SK-MEL-5 (cell line): Measurements from ENCODE around the gene ACMSD. TPM values are rescaled to one million over a fixed set of nuclear protein-coding genes. Genes with fewer than 3 reads are reported as not detected.
"Not testable (repeated sequence)": the region's sequence is repeated elsewhere in the genome, so short reads cannot be mapped to it uniquely, and the experiment has no call there.

Experiments used
- DNase-seq: peaks from one replicate; pipeline ENCODE4 v3.0.0-alpha.2; 2016; ENCODE audit warnings: low read depth, low spot score
- in situ Hi-C: cut with HindIII; loops from 2 replicates; pipeline ENCODE4 v1.10.0; 2016; ENCODE audit warnings: low sequenced_read_pairs, high pct_unique_total_duplicates, low pct_unique_long_range_greater_than_20kb
- polyA plus RNA-seq, 2 experiments: library from polyadenylated mRNA; depleted of rRNA; stranded (reverse); fragments of >200 nt; gene quantifications; 2 replicates each; pipeline ENCODE4 v1.2.3, GENCODE V29; 2015
- total RNA-seq: library from RNA; depleted of rRNA; stranded (reverse); fragments of >200 nt; shearing (Covaris generic); gene quantifications from 2 replicates; pipeline ENCODE4 v1.2.3, GENCODE V29; 2014; rRNA removed

ACMSD gene
- not detected in 2 replicates for total RNA-seq
- polyA plus RNA-seq (2015; cell fraction: cytosol; rRNA removed), result not detected in 2 replicates
- not detected in 2 replicates for polyA plus RNA-seq (2015; cell fraction: nucleus; rRNA removed)

DNA sequence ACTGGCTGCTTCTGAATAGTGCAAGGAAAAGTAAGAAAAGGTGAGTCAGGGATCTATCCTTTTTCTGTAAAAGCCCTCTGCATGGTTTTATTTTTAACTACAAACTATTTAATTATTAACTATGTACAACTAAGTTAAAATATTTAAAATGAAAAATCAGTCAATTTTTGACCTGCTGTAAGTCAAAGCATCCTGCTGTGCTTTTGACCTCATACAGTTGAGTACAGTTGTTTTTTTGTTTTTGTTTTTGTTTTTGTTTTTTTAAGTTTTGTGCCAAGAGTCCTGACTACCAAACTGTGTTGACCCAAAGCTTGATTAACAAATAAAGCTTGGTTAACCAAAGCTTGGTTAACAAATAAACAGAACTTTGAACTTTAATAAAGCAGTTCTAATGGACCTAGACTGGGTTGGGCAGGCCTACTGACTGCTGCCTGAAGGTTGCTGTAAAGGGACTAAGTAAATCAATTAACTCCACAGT lies at the start of gene ACMSD:
TSS of gene ACMSD (plus strand) at position 474 of the 478 bp plus-strand sequence. CDS start 67 bp downstream, outside the sequence.
- in situ Hi-C loops, result no loop called here
- no peak for DNase-seq

DNA sequence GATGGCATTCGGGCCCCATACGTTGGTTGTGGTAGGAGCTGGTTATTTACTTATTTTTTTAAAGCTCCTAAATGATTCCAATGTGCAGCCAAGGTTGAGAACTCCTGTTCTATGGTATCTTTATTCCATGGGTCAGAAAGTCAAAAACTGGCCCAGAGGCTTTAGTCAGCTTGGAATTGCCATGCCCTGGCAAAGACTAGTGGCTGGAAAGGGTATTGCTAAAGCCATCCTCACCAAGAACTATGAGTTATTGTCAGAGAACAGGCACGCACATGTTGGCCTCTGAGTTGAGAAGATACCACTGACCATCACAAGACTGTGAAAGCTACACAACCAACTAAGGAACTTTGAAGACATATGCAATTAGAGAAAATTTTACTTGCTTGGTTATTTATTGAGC lies 47.9 kb upstream of the ACMSD start:
- in situ Hi-C loops, result loop anchor here (25.0 kb wide), 1 partner anchor 353 kb away; no protein-coding TSS in a partner anchor
- DNase-seq, result peak; percentile 56

DNA sequence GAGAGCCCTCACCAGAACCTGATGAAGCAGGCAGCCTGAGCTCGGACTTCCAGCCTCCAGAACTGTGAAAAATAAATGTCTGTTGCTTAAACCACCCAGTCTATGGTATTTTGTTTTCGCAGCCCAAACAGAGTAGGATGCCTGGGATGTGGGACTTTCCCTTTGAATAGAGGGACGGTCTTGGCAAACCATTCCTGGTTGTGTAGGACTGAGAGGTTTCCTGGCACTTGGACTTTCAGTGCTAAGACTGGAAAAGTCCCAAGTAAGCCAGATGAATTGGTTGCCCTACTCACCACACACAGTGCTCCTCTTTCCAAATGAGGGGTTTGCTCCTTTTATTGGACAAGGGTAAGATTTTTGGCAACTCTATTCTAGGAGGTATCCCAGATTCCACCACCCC lies 46.8 kb upstream of the ACMSD start:
- in situ Hi-C loops, result loop anchor here (25.0 kb wide), 1 partner anchor 354 kb away; no protein-coding TSS in a partner anchor
- no peak for DNase-seq

DNA sequence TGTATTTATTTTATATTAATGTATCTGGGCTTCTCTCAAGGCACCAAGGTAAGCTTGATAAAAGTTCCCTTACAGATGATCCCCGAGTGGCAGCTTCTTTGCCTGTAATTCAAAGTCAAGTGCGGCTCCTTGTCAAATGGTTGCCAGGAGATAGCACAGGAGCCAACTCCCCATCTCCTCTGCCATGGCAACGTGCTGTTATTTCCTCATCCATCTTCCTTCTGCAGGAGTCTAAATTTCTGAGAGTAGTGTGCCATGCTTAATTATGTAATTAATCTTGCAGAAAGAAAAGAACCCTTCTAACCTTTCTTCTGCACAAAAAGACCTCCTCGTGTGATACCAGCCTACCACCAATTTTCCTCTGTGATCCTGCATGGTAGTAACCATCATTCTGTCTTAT lies 46.2 kb upstream of the ACMSD start:
- DNase-seq, result no peak
- in situ Hi-C loops, result loop anchor here (25.0 kb wide), 1 partner anchor 355 kb away; no protein-coding TSS in a partner anchor

DNA sequence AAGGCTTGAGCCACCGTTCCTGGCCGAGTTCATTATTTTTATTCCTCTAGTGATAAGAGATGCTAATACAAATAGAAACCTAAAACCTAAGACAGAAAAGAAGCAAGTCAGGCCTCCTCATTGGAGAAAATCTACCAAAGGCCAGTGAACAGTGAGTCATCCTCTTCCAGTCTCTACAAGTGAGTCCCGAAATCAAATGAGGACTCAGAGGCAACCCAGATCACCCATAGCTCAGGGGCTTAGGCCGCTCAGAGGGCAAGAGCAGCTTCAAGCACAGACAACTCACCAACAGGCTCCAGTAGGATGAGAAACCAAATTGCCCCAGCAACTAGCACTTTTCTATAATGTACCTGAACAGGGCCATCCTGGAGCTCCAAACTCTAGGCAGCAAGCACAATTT lies 42.7 kb upstream of the ACMSD start:
- in situ Hi-C loops, result loop anchor here (25.0 kb wide), 1 partner anchor 358 kb away; no protein-coding TSS in a partner anchor
- no peak for DNase-seq

DNA sequence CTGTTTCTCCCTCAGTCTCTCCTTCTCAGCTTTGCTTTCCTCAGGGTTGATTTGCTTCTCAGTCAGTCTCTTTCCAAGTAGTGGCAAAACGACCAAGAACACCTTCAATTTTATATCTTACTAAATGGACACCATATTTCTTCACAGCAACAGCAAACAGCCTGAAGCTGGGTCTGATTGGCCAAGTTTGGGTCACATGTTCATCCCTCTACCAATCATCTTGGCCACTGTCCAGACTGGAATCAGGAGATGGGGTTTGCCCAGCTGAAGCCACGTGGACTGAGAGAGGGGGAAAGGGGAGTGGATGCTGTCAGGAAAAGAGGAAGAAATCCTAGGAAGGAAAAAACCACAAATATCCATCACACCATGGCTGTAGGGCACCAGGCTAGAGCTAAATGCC lies 42.0 kb upstream of the ACMSD start:
- in situ Hi-C loops, result loop anchor here (25.0 kb wide), 1 partner anchor 359 kb away; no protein-coding TSS in a partner anchor
- DNase-seq, result peak; percentile 22

DNA sequence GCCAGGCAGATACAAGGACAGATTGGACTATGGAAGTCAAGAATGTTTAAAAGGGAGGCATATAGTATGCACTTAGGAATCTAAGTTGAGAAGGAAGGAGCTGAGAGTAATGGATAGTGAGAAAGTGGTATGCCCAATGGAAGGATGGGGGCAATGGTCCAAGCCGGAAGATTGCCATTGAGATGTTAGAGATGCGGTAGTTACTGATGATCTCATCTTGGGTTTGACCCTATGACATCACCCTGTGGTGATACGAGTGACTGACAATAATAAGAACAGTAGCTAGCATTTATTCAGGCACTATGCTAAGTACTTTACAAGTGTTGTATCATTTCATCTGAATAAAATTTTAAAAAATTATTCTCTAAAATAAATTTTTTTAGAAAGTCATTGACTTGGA lies 38.5 kb upstream of the ACMSD start:
- no peak for DNase-seq
- in situ Hi-C loops, result loop anchor here (25.0 kb wide), 1 partner anchor 363 kb away; no protein-coding TSS in a partner anchor

DNA sequence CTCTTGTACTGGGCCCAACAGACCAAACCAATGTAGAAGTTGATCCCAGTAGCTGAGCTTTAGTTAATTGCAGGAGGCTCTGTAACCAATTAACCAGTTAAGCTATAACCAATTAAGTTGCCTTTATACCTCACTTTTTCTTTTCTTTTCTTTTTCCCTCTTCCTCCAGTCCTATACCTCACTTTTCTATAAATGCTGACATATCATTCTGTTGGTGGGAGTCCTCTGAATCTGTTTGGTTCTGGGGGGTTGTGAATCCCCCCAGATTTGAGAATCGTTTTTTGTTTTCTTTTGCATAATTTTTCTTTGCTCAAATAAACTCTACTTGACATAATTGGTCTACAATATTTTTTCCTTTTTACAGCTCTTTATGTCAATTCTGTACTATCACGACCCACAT lies 38.1 kb upstream of the ACMSD start:
- in situ Hi-C loops, result no loop called here

DNA sequence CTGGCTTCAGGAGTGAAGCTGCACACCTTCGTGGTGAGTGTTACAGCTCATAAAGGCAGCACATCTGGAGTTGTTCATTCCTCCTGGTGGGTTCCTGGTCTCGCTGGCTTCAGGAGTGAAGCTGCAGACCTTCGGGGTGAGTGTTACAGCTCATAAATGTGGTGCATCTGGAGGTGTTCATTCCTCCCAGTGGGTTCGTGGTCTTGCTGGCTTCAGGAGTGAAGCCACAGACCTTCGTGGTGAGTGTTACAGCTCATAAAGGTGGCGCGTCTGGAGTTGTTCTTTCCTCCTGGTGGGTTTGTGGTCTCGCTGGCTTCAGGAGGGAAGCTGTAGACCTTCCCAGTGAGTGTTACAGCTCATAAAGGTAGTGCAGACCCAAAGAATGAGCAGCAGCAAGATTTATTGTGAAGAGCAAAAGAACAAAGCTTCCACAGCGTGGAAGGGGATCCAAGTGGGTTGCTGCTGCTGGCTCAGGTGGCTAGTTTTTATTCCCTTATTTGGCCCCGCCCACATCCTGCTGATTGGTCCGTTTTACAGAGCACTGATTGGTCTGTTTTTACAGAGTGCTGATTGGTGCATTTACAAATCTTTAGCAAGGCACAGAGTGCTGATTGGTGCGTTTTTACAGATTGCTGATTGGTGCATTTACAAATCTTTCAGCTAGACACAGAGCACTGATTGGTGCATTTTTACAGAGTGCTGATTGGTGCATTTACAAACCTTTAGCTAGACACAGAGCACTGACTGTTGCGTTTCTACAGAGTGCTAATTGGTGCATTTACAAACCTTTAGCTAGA lies 34.6 kb upstream of the ACMSD start:
- in situ Hi-C loops, DNase-seq: not testable (repeated sequence)

More for the DNA sequence above, 38.1 kb upstream of the ACMSD start:
- no peak for DNase-seq

DNA sequence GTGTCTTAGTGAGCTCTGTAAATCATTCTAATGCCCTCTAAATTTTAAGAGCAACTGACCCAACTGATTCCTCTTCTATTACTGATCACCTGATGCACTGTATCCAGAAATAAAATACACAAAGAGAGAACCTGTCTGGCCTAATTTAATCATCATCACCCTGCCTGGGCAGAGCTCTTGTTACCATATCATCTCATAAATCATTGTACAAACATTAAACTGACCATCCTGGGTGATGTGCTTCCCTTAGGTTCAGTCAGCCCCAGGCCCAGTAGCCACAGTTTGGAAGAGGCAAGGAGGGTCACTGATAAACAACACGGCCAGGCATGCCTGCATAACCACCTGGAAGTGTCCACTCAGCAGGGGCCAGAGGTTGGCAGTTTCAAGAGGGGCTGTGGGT lies 22.7 kb upstream of the ACMSD start:
- in situ Hi-C loops, result no loop called here
- DNase-seq, result no peak

DNA sequence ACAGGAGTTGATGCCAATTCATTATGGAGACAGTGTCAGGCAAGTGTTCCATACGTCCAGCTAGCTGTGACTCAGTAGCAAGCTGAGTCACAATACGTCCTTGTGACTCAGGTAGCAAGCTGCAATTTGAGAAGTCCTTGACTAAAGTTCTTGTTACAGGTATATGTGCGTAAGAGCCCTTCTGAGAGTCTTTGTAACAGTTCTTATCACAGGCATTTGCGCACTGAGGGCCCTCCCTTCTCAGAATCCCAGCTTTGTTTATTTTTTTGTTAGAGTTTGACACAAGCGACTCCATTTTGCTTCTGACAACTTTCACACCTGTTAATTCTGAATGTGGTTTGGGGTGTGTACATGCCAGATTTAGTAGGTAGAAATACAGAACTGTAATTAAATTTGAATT lies 20.1 kb upstream of the ACMSD start:
- DNase-seq, result no peak
- in situ Hi-C loops, result no loop called here

DNA sequence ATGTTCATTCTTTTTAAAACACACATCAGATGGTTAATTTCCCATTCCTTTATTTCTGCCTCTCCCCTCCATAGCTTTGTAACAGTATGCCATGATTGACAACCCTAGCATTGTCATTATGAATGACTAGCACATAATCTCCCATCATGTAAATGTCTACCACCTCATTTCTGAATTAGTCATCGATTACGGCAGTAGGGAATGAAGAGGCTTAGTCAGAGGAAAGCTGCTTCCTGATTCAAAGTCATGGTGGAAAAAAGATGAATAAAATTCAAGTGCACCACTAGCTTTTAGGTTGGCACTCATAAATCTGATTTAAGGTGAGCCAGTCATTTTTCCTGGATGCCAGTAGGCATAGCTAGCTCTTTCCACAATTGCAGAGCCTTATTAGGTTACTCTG lies 19.1 kb upstream of the ACMSD start:
- no peak for DNase-seq
- in situ Hi-C loops, result no loop called here

DNA sequence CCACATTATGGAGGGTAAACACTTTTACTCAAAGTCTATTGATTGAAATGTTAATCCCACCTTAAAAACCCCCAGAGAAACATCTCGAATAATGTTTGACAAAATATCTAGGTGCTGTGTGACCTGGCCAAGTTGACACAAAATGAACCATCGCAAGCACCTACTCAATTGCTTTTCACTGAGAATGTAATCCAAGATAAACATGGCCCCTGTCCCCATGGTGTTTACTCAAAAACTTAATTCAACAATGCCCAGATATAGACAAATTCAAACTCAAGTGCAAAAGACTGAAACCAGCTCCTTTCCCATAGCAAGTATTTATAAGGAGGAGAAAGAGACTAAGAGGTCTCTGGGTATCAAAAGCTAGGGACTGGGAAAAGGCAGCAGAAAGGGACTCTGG lies 15.0 kb upstream of the ACMSD start:
- DNase-seq, result no peak
- in situ Hi-C loops, result no loop called here

DNA sequence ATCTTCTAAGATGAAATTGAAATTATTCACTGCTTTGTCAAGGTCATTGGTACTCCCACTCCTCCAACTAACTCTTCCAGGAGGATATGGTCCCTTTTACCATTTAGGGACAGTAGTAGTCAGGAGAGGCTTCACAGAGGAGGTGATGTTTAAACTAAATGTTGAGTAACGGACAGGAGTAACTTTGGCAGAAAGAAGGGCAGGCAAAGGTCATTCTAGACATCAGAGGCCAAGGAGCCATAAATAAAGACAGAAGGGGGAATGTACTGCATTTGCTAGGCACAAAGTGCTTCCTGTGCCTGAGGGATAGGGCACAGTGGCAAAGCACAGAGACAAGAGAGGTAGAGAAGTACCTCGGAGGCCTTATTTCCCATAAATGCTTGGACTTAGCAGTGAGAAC lies 14.6 kb upstream of the ACMSD start:
- in situ Hi-C loops, result no loop called here
- no peak for DNase-seq

DNA sequence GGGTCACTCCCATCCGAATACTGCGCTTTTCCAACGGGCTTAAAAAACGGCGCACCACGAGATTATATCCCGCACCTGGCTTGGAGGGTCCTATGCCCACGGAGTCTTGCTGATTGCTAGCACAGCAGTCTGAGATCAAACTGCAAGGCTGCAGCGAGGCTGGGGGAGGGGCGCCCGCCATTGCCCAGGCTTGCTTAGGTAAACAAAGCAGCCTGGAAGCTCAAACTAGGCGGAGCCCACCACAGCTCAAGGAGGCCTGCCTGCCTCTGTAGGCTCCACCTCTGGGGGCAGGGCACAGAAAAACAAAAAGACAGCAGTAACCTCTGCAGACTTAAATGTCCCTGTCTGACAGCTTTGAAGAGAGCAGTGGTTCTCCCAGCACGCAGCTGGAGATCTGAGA lies 12.7 kb upstream of the ACMSD start:
- in situ Hi-C loops, DNase-seq: not testable (repeated sequence)

DNA sequence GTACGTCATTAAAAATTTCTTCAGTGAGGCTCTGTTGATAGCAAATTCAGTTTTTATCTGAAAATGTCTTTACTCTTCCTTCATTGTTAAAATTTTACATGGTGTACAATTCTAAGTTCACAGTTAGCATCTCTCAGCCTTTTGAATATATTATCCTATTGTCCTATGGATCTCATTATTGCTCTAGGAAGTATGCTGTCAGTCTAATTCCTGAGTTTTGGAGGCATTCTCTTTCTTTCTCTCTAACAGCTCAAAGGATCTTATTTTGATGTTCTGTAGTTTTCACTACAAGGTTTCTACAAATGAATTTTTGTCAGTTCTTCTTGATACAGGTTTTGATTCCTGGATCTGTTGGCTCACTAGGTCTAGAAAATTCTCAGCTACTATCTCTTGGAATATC lies 2.9 kb upstream of the ACMSD start:
- no peak for DNase-seq
- in situ Hi-C loops, result no loop called here

DNA sequence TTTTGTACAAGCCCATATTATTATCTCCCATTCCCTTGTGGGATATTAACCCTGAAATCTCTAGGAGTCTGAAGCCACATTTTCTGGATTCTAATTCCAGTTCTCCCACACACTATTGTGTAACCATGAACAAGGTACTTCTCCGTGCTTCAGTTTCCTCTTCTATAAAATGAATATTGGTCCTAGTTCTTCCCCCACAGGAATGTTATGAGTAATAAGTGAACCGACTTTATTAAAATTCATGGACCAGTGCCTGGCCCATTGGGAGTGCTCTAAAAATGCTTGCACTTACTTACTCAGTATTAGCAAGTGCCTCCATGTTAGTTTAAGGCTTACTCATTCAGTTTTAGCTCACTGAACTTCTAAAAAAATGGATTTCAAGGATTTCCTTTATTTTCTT lies 1.4 kb upstream of the ACMSD start:
- DNase-seq, result no peak
- in situ Hi-C loops, result no loop called here

DNA sequence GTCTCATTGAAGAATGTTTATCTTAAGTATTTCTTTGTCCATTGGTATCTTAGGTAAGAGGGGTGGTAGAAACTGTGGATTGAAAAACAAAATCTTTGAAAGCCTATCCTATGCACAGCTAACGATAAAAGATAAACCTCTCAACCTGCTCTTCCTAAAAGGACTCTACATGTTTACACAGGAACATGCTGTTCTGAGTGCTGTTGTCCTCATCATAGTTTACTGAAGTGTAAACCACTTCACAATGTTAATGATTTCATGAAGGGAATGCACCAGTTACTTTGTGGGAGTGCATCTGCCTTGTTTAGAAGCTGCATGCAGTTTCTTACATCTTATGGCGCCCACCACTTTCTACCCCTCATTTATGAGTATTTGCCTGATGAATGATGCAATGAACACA lies 1.2 kb downstream of the ACMSD start:
- no peak for DNase-seq
- in situ Hi-C loops, result no loop called here
